ENCODE data around the gene ZBED1. TPM values are rescaled to one million over a fixed set of nuclear protein-coding genes. Genes with fewer than 3 reads are reported as not detected.

ZBED1 gene
- total RNA-seq, 6 experiments from 2014 or later: 21.7 to 44.6 (median 36.9) TPM

DNA sequence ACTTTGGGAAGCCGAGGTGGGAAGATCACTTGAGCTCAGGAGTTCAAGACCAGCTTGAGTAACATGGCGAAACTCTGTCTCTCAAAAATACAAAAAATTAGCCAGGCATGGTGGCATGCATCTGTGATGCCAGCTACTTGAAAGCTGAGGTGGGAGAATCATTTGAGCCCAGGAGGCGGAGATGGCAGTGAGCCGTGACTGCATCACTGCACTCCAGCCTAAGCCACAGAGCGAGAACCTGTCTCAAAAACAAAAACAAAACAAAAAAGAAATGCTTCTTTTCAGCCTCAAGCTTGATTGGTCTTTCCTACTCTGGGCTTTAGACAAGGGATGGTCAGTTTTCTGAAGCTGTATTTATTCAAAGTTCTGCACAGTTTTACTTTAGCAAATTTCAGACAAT is 15.8 kb upstream of the ZBED1 start:
- H3K4me3 ChIP-seq: no peak overlapping the region
- no peak for ATAC-seq
- H3K36me3 ChIP-seq: no peaks in the 10 kb centered on the region
- H3K27me3 ChIP-seq: no peaks in the 10 kb centered on the region
- DNase-seq: no peak
- TF ChIP-seq, protein P1, sequence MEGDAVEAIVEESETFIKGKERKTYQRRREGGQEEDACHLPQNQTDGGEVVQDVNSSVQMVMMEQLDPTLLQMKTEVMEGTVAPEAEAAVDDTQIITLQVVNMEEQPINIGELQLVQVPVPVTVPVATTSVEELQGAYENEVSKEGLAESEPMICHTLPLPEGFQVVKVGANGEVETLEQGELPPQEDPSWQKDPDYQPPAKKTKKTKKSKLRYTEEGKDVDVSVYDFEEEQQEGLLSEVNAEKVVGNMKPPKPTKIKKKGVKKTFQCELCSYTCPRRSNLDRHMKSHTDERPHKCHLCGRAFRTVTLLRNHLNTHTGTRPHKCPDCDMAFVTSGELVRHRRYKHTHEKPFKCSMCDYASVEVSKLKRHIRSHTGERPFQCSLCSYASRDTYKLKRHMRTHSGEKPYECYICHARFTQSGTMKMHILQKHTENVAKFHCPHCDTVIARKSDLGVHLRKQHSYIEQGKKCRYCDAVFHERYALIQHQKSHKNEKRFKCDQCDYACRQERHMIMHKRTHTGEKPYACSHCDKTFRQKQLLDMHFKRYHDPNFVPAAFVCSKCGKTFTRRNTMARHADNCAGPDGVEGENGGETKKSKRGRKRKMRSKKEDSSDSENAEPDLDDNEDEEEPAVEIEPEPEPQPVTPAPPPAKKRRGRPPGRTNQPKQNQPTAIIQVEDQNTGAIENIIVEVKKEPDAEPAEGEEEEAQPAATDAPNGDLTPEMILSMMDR (IDR thresholded peaks at IDR 0.05): no peak
- TF ChIP-seq POLR2A (IDR thresholded peaks at IDR 0.05): no peak
- no peak overlapping the region for H3K27ac ChIP-seq
- no peaks in the 10 kb centered on the region for H3K4me1 ChIP-seq
- intact Hi-C loops (cut with DNase I): no loop called here
- no peaks in the 10 kb centered on the region for H3K9me3 ChIP-seq
- WGBS (ENCODE audit: insufficient coverage, low coverage, low lambda C conversion rate, missing lambda C conversion rate): 71% methylated on average over 4 of the region's 5 CpGs

DNA sequence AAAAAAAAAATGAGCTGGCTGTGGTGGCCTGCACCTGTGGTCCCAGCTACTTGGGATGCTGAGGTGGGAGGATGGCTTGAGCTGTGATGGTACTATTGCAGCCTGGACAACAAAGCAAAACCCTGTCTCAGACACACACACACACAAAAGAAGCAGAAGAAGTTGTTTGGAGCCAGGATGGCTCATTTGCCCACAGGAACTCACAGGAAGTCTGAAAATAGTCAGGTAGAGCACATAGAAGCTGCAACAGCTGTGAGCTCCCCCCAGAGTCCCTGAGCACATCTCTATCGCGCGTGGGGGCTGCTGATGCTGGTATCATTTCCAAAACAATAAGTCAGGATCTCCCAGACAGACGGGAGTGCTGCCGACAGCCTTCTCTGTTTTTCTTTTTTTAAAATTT is 13.4 kb upstream of the ZBED1 start:
- intact Hi-C loops (cut with DNase I): no loop called here
- WGBS (ENCODE audit: insufficient coverage, low coverage, low lambda C conversion rate, missing lambda C conversion rate): 6% methylated on average over 3 of the region's 5 CpGs
- Histone ChIP-seq H3K27ac (no peak overlapping the region), H3K4me3 (no peak overlapping the region), H3K4me1 (no peaks in the 10 kb centered on the region), H3K9me3 (no peaks in the 10 kb centered on the region), H3K36me3 (no peaks in the 10 kb centered on the region), H3K27me3 (no peaks in the 10 kb centered on the region)
- ATAC-seq (no peak), DNase-seq (no peak)
- TF ChIP-seq, protein P1 (IDR thresholded peaks at IDR 0.05): no peak
- TF ChIP-seq POLR2A (IDR thresholded peaks at IDR 0.05): no peak

DNA sequence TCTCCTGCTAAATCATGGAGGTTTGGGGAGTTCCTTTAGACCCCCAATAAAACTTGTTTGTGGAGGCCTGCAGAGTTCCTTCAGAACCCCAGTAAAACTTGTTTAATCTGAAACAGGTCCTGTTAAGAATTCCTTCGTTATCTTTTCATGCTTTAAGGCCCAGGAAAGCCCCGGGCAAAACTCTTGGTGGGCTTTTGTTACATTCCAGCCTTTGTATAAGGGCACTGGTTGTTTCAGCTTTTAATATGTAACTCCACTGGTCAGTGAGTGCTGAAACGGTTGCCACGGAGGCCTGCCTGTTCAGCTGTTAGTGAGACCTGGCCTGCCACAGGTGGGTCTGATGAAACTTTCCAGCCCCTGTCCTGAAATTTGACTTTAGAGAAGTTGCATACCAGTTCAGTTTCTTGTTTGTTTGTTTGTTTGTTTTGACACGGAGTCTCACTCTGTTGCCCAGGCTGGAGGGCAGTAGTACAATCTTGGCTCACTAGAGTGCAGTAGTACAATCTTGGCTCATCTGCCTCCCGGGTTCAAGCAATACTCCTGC is 12.4 kb upstream of the ZBED1 start:
- intact Hi-C loops (cut with DNase I): no loop called here
- H3K36me3 ChIP-seq: no peaks in the 10 kb centered on the region
- DNase-seq (no peak), ATAC-seq (no peak)
- H3K27ac ChIP-seq: no peak overlapping the region
- WGBS (ENCODE audit: insufficient coverage, low coverage, low lambda C conversion rate, missing lambda C conversion rate): 45% methylated on average over 4 of the region's 6 CpGs
- no peak overlapping the region for H3K4me3 ChIP-seq
- no peaks in the 10 kb centered on the region for H3K27me3 ChIP-seq
- no peaks in the 10 kb centered on the region for H3K4me1 ChIP-seq
- no peaks in the 10 kb centered on the region for H3K9me3 ChIP-seq
- no peak for TF ChIP-seq POLR2A (IDR thresholded peaks at IDR 0.05)
- TF ChIP-seq, protein P1 (IDR thresholded peaks at IDR 0.05): no peak

DNA sequence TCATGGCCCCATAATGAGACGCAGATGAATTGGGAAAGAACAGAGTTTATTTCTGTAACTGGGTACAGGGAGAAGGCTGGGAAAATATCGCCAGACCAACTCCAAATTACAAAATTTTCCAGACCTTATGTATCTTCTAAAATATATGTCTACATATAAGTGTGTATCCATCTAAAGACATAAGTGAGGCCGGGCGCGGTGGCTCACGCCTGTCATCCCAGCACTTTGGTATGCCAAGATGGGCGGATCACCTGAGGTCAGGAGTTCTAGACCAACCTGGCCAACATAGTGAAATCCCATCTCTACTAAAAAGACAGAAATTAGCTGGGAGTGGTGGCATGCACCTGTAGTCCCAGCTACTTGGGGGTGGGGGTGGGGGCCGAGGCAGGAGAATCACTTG is 11.7 kb upstream of the ZBED1 start:
- intact Hi-C loops (cut with DNase I): no loop called here

More for the DNA sequence above, 11.7 kb upstream of the ZBED1 start:
- ATAC-seq (no peak), DNase-seq (peak in 1 of 3 donors; percentile 31)
- Histone ChIP-seq H3K4me1 (no peaks in the 10 kb centered on the region), H3K9me3 (no peaks in the 10 kb centered on the region), H3K27ac (no peak overlapping the region), H3K4me3 (no peak overlapping the region), H3K36me3 (no peaks in the 10 kb centered on the region), H3K27me3 (no peaks in the 10 kb centered on the region)
- TF ChIP-seq POLR2A (IDR thresholded peaks at IDR 0.05): no peak
- TF ChIP-seq, protein P1 (IDR thresholded peaks at IDR 0.05): no peak
- 78% methylated on average over 7 of the region's 8 CpGs for WGBS (ENCODE audit: insufficient coverage, low coverage, low lambda C conversion rate, missing lambda C conversion rate)

Measured in right lobe of liver (tissue), 6 donors.